ENCODE measurements around the gene PALMD.

The PALMD gene

GRCh38 chr1:99636647-99637175 lies 9.2 kb upstream of the PALMD start:
- DNase-seq, result no peak

- DNase-seq, result no peak
These were observed 7.1 kb upstream of the PALMD start for GRCh38 chr1:99638853-99639252.

DNA sequence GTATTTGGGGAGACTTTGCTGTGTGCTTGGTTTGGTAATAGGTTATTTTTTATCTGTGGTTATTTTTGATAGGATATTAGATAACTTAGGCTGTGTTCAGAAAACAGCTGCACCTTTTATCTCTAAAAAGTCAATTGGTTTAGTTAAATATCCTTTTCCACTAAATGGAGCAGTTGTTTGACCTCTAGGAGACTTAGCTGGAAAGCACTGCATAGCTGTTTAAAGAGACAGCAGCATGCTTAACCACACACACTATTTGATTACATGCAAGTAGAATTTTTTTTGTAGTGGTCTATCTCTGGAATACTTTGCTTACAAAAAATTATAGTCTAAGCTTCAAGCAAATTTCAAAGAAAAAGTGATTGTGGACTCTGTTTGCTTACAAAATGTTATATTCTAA lies 6.5 kb upstream of the PALMD start:
- no peak for DNase-seq

DNA sequence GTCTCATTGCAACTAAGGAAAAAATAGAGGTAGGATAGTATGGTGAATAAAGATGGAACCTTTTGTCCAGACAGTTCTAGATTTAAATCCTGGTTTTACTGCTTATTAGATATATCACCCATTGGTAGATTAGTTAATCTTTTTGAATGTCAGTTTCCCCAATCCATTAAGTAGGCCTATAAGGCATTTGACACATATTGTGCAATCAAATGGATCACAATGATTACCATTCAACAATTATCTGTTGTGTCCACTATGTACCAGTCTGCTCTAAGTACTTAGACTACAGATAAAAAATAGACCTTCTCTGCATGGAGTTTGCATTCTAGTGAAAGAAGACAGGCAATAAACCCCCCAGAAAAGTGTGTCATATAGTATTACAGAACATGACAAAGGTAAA lies 6.0 kb upstream of the PALMD start:
- no peak for DNase-seq

DNA sequence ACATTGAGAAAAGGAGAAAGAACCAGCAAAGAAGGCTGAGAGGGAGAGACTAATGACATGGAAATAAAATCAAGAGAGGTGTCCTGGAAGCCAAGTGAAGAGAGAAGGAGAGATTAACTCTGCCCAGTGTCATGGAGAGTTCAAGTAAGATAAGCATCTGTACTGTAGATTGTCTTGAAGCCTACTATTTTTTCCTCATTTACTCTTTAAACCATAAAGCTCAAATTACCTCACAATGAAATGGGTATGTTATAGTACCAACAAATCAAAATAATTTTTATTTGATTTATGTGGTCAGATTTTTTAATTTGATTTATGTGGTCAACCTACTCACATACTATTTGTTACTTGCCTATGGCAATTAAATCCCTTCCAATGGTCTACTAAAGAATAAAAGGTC lies 5.2 kb upstream of the PALMD start:
- DNase-seq, result no peak

DNA sequence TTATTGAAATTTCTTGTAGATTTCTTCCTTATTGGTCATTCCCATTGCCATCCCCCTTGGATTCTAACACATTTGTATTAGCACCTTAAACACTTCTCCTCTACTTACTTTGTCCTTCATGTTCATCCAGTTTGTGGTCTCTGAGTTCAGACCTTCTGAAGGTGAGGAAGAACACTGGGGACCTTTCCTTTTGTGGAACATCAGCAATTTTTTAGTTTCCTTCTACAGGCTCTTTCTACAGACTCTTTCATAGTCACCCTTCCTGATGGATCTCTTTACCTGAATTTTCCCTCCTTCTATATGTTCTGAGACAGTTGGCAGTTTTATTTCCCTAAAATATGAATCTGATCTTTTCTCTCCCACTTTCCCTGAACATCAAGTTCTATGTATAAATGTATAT lies 4.4 kb upstream of the PALMD start:
- no peak for DNase-seq

- DNase-seq, result no peak
These were observed 3.9 kb upstream of the PALMD start for GRCh38 chr1:99642053-99642452.

GRCh38 chr1:99643021-99643779 lies 2.7 kb upstream of the PALMD start:
- no peak for DNase-seq

DNA sequence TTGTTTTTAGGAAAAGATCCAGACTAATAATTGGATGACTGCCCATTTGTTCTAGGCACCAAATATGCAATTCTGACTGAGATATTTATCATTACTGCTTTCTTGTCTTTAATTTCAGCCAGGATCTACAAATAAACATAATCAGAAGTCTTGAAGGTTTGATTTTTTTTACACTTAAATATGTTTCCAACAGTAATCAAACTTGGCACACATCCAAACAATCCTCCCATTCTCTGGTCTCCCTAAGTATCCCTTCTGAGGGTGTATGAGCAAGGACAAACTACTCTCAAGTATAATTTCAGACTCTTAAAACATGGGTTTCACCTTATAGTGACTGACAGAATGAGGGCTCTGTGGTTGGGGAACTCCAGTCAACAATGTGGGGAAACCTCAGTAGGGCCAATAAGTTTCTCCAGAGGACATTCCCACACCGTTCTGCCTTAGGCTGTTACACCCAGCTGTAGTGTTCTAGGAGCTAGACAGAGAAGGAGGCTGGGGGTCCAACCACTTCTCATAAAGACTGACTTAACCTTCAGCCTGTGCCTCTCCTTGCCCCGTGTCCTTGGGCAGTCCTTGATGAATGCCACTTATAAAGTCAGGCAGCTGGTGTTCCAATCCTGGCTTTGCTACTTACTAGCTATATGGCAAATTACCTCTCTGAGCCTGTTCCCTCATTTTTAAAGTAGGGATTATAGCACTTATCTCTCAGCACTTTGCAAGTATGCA lies 1.5 kb upstream of the PALMD start:
- DNase-seq, result no peak

DNA sequence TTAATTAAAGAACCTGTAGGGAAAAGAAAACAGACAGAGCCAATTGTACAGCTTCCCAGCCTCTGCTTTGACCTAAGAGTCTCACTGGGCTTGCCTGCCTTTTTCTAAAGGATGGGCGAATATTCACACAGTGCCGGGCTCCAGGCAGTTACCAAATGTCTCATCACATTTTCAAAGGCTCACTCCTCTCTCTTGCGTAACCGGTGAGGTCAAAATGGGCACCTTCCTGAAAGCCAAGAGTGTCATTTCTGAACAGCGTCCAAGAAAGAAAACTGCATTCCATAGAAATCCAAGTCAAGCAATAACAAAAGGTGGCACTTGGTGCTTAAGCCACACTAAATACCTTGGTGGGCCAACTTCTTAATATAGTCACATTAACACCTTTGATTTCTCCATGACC lies 710 bp upstream of the PALMD start:
- DNase-seq, result no peak

- DNase-seq, result no peak
These were observed 955 bp downstream of the PALMD start for GRCh38 chr1:99646868-99647267.

DNA sequence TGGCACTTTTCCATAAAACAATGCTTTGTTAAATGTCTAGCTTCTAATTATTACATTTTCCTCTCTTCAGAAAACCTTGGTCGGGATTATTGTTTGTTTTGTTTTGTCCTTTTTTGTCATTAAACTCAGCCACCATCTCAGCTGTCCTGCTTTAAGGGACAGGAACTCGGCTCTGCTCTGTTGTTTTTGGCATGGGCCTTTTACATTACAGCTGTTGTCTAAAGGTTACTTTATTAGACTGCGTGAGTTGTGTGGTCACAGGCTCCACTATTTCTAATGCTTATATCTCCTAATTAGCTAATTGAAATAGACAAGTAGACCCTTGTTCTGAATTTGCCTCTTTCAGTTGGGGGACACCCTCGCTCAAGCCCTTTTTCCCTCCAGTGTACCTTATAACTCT lies 1.6 kb downstream of the PALMD start:
- DNase-seq, result no peak

GRCh38 chr1:99648107-99648506 lies 2.2 kb downstream of the PALMD start:
- no peak for DNase-seq

DNA sequence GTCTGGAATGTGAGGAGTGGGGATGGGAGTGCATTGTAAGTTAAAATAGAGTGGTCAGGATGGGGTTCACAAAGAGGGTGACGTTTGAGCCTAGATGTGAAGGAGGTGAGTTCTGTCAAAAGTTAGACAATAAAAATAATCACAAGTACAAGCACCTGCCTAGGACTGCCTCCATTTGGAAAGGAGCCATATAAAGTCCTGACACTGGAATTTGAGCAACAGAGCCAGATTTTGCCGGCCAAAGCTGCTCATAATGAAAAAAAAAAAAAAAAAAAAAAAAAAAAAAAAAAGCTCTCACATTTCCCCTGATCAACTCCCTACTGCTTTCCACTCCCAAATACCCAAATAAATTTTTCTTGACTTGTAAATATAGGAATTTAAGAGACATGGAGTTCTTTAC lies 4.1 kb downstream of the PALMD start:
- DNase-seq, result no peak

DNA sequence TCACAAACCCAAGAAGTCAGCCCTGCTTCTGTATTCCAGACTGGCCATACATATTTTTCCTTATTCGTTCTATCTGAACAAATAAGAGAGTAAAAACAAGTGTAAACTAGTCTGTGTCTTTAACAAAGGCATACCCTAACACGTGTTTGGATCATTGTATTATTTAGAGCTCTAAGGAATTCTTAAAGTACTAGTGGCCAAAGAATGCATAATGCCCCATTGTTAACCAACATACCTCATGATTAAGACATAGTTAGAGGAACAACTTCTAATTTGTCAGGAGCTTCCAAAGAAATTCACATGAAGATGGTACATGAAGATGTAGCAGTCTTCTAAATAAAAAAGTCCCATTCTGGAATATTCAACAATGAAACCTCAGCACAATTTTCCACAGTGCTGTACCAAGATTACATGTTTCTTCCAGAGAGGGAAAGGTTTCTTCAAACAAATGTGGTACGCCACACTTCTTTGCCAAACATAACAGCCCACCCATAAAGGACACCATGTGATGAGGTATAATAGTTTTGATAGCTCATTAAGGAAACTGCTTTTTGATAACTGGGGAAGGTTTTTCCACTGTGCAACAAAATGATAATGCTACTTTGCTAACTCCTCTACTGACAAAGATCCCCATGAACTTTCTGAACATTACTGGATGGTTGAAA lies 5.0 kb downstream of the PALMD start:
- DNase-seq, result no peak

- no peak for DNase-seq
These were observed 7.0 kb downstream of the PALMD start for GRCh38 chr1:99652881-99653281.

DNA sequence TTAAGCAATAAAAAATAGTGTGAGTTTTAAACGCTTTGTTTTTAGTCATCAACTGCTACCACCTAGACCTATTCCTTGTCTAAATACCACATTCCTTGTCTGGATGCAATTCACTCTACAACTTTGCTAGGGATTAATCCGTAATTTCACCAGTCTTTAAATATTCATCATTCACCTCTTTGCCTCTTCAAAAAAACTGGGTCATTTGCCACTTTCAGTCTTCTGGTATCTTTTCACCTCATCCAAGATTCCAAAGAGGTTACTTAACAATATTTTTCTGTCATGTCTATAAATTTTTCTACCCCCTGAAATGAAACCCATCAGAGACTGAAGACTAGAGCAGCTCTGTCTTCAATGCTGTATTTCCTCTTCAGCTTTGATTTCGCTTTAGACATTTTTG lies 9.5 kb downstream of the PALMD start:
- no peak for DNase-seq

- DNase-seq, result no peak
These were observed 10.8 kb downstream of the PALMD start for GRCh38 chr1:99656701-99657100.

GRCh38 chr1:99657213-99658030 lies 11.5 kb downstream of the PALMD start:
- DNase-seq, result no peak

DNA sequence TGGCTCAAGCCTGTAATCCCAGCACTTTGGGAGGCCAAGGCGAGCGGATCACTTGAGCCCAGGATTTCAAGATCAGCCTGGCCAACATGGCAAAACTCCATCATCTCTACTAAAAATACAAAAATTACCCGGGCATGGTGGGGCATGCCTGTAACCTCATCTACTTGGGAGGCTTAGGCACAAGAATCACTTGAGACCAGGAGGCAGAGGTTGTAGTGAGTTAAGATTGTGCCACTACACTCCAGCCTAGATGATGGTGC lies 12.0 kb downstream of the PALMD start:
- no peak for DNase-seq

DNA sequence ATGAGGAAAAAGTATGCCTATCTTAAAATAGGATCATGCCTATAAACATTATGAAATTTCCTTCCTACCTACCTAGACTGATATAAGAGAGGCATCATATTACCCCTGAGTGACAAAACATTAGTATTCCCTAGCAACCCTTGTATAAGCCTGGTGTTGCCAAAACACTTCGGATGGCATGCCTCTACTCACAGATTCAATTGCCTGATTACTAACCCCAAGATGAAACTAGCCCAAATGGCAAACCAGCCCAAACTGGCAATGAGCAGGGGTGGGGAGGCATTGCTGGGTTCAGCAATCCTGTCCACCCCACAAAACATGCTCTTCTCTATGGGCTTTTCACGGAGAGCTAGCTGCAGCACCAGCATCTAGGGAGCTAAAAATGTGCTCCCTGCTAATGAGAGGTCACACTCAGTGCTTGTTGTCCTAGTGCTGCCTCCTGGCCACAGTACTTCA lies 13.9 kb downstream of the PALMD start:
- DNase-seq, result no peak

- no peak for DNase-seq
These were observed 14.6 kb downstream of the PALMD start for GRCh38 chr1:99660496-99660895.

GRCh38 chr1:99661780-99662179 lies 15.9 kb downstream of the PALMD start:
- DNase-seq, result no peak
